Lung (tissue), 12 donors: ENCODE measurements around the gene FAM76B. TPM values are rescaled to one million over a fixed set of nuclear protein-coding genes. Genes with fewer than 3 reads are reported as not detected.

Source experiments
- ATAC-seq: fragments of 200-7000 bp; cut with Tn5 transposase; one replicate; pipeline ENCODE4 v1.9.1; 2020; ENCODE audit warnings: moderate number of reproducible peaks; ENCODE audit not compliant: insufficient read depth, low FRiP score
- DNase-seq, 3 donors: peaks; one replicate each; pipeline ENCODE4 v3.0.0-alpha.2; 2013 to 2017
- H3K27ac ChIP-seq, 2 donors: one replicate each; pipeline ENCODE4 v1.5.1; 2013; ENCODE audit warnings: mild to moderate bottlenecking in 2 of 2, moderate library complexity in 2 of 2, control low read depth in 1 of 2, inconsistent platforms in 1 of 2, low read depth in 1 of 2, low read length in 1 of 2
- H3K27me3 ChIP-seq, 3 donors: one replicate each; pipeline ENCODE4 v1.5.1; 2013; ENCODE audit warnings: low read length in 2 of 3; ENCODE audit not compliant: control insufficient read depth in 3 of 3, insufficient read depth in 3 of 3
- H3K36me3 ChIP-seq, 4 donors: one replicate each; pipeline ENCODE4 v1.5.1; 2013; ENCODE audit warnings: low read length in 4 of 4, mild to moderate bottlenecking in 1 of 4, moderate library complexity in 1 of 4; ENCODE audit not compliant: control insufficient read depth in 4 of 4, insufficient read depth in 4 of 4
- H3K4me1 ChIP-seq, 5 donors: one replicate each; pipeline ENCODE4 v1.5.1; 2013; ENCODE audit warnings: low read length in 5 of 5, mild to moderate bottlenecking in 2 of 5, moderate library complexity in 1 of 5; ENCODE audit not compliant: control insufficient read depth in 5 of 5, insufficient read depth in 5 of 5
- H3K4me3 ChIP-seq: one replicate; pipeline ENCODE4 v1.5.1; 2013; ENCODE audit warnings: mild to moderate bottlenecking, control low read depth, moderate library complexity
- H3K9ac ChIP-seq, 2 donors: one replicate each; pipeline ENCODE4 v1.5.1; 2013; ENCODE audit warnings: low read length in 2 of 2, control low read depth in 1 of 2; ENCODE audit not compliant: insufficient read depth in 1 of 2
- H3K9me3 ChIP-seq, 4 donors: one replicate each; pipeline ENCODE4 v1.5.1; 2013; ENCODE audit warnings: low read length in 3 of 4, mild to moderate bottlenecking in 1 of 4, moderate library complexity in 1 of 4; ENCODE audit not compliant: control insufficient read depth in 4 of 4, insufficient read depth in 3 of 4
- CTCF ChIP-seq: IDR thresholded peaks from 2 replicates; pipeline ENCODE4 v1.5.1; 2012; ENCODE audit warnings: mild to moderate bottlenecking; ENCODE audit errors: control extremely low read depth, extremely low read depth
- WGBS, 2 donors: extraction: QIAGEN DNeasy Blood & Tissue Kit; methylation state at CpG; one replicate each; pipeline ENCODE4 v1.1.7; 2013; 5-methylcytosine and 5-hydroxymethylcytosine counted together
- polyA plus RNA-seq, 2 donors: library from polyadenylated mRNA; stranded (reverse); fragments of 200-250 nt; gene quantifications; one replicate each; pipeline ENCODE4 v1.2.1, GENCODE V29; 2013
- total RNA-seq, 2 donors: library from RNA; depleted of rRNA in 1 of 2; stranded (reverse); fragments of >200 nt in 1 of 2; gene quantifications; one replicate each; pipeline ENCODE4 v1.2.1, GENCODE V29; 2014 to 2021
- donor health status: control.
- donor health status: control.
- donor health status: Bipolar disorder and iron deficiency.
- donor health status: healthy.
- donor health status: DM: yes; HTN: yes; CAD: no.

The FAM76B gene
- total and polyA plus RNA-seq, 4 donors = 10.2 to 54.0 (median 17.0) TPM

- ATAC-seq (no peak), DNase-seq (no peak)
- WGBS, 2 donors = 97% methylated on average over 1 of the region's 1 CpG
- no peak overlapping the region for H3K4me3 ChIP-seq
- TF ChIP-seq CTCF = no peak
- no peak overlapping the region for H3K9ac ChIP-seq
- no peaks in the 10 kb centered on the region for H3K27me3 ChIP-seq
- H3K4me1 ChIP-seq = peaks cover 0 to 24% (median 0%) of the 10 kb centered on the region in 5 donors
- peaks cover 1 to 30% (median 22%) of the 10 kb centered on the region in 4 donors for H3K36me3 ChIP-seq
- no peak overlapping the region for H3K27ac ChIP-seq
- H3K9me3 ChIP-seq = no peaks in the 10 kb centered on the region
Observed at GRCh38 chr11:95829580-95830259, 40.1 kb upstream of the FAM76B start.

GRCh38 chr11:95827696-95828095 is 38.1 kb upstream of the FAM76B start:
- H3K27ac ChIP-seq = no peak overlapping the region
- no peaks in the 10 kb centered on the region for H3K27me3 ChIP-seq
- no peak overlapping the region for H3K9ac ChIP-seq
- no peaks in the 10 kb centered on the region for H3K9me3 ChIP-seq
- DNase-seq = peak; percentile 23 to 95 (median 84)
- H3K4me1 ChIP-seq = peaks cover 0 to 24% (median 0%) of the 10 kb centered on the region in 5 donors
- H3K36me3 ChIP-seq = peaks cover 1 to 21% (median 12%) of the 10 kb centered on the region in 4 donors
- ATAC-seq = no peak
- H3K4me3 ChIP-seq = no peak overlapping the region
- no peak for TF ChIP-seq CTCF
- WGBS, 2 donors = 61 to 71% methylated on average over 4 of the region's 4 CpGs

GRCh38 chr11:95821640-95822039 is 32.1 kb upstream of the FAM76B start:
- no peak overlapping the region for H3K9ac ChIP-seq
- H3K4me1 ChIP-seq = peaks cover 0 to 2% (median 0%) of the 10 kb centered on the region in 5 donors
- H3K4me3 ChIP-seq = no peak overlapping the region
- no peak overlapping the region for H3K27ac ChIP-seq
- DNase-seq = no peak
- TF ChIP-seq CTCF = no peak
- WGBS, 2 donors = 82 to 93% methylated on average over 2 of the region's 2 CpGs
- H3K36me3 ChIP-seq = peaks cover 0 to 17% (median 12%) of the 10 kb centered on the region in 4 donors
- no peak for ATAC-seq
- no peaks in the 10 kb centered on the region for H3K9me3 ChIP-seq
- H3K27me3 ChIP-seq = no peaks in the 10 kb centered on the region
